ENCODE measurements around the gene AMOT. TPM values are rescaled to one million over a fixed set of nuclear protein-coding genes. Genes with fewer than 3 reads are reported as not detected.

The AMOT gene
- total and polyA plus RNA-seq, 10 of the 15 experiments (the other 5 are each of a cell fraction or from before 2014, with no cell fraction given), result 0.92 to 14.5 (median 2.9) TPM

DNA sequence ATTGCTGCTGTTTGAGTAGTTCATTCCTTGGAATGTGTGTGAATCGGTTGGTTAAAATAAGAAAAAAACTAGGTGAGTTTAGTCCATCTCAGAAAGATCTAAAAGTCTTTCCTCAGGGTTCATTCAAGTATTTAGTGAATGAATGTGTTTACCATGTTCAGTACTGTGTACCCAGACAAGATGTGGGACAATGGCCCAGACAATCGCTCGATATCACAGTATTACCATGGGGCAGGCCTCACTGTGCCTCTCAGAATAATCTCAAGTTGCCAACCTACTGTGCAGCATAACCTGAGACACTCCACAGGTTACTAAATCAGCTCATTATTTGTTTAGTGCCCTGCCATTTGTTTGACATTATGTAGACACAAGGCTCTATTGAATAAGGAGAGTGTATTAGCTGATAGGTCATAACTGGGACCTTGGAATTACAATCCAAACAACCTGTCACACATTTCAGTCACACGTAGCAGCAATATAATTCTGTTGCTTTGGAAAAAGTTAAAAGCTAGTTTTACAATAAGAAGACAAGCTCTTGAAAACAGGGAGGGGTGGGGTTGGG lies 24.9 kb upstream of the AMOT start:
- no peaks in the 10 kb centered on the region for H3K27me3 ChIP-seq (replicated peaks in 1 of 2; ENCODE audit: control insufficient read depth in 2 of 2, insufficient read depth in 2 of 2, low read length in 1 of 2)
- DNase-seq (ENCODE audit: low read depth, low spot score) (no peak), FAIRE-seq (no peak), ATAC-seq (no peak)
- BruUV-seq (replicated peaks), result no TSS peak
- H3K36me3 ChIP-seq (ENCODE audit: control insufficient read depth in 2 of 2, insufficient read depth in 2 of 2, low read length in 1 of 2), result no peaks in the 10 kb centered on the region
- POLR2A ChIA-PET, result no interaction called here
- SMC1A ChIA-PET (ENCODE audit: uncharacterized antibody, unreplicated experiment), result interaction anchor here (0.6 kb wide), 1 partner anchor 136 kb away, joined by 3 read pairs; no protein-coding TSS in a partner anchor
- H3K4me2 ChIP-seq (ENCODE audit: control insufficient read depth, insufficient read depth), result no peak overlapping the region
- no peak overlapping the region for H3K27ac ChIP-seq (ENCODE audit: control insufficient read depth, insufficient read depth)
- H4K20me1 ChIP-seq (ENCODE audit: control insufficient read depth, insufficient read depth), result no peaks in the 10 kb centered on the region
- no peaks in the 10 kb centered on the region for H3K4me1 ChIP-seq (ENCODE audit: control insufficient read depth, insufficient read depth, low read length)
- WGBS (ENCODE audit: insufficient coverage, insufficient replicate concordance, low lambda C conversion rate, missing lambda C conversion rate), result 50% methylated on average over 4 of the region's 4 CpGs
- no peak overlapping the region for H3K9ac ChIP-seq (ENCODE audit: control insufficient read depth, insufficient read depth, low read length)
- RAD21 ChIA-PET (ENCODE audit: unreplicated experiment), result no interaction called here
- in situ Hi-C loops (cut with MboI) (no loop called here), intact Hi-C loops (cut with micrococcal nuclease; ENCODE audit: unreplicated experiment) (no loop called here)
- TF ChIP-seq IRF4 (IDR thresholded peaks at IDR 0.05; ENCODE audit: low read depth, low read length), result no peak
- no peak for TF ChIP-seq ATF3 (IDR thresholded peaks at IDR 0.05; ENCODE audit: borderline replicate concordance, extremely low read depth, low read depth, low read length)
- TF ChIP-seq MEF2A (IDR thresholded peaks at IDR 0.05; ENCODE audit: insufficient read depth, low read depth, low read length), result no peak
- TF ChIP-seq, protein P1, sequence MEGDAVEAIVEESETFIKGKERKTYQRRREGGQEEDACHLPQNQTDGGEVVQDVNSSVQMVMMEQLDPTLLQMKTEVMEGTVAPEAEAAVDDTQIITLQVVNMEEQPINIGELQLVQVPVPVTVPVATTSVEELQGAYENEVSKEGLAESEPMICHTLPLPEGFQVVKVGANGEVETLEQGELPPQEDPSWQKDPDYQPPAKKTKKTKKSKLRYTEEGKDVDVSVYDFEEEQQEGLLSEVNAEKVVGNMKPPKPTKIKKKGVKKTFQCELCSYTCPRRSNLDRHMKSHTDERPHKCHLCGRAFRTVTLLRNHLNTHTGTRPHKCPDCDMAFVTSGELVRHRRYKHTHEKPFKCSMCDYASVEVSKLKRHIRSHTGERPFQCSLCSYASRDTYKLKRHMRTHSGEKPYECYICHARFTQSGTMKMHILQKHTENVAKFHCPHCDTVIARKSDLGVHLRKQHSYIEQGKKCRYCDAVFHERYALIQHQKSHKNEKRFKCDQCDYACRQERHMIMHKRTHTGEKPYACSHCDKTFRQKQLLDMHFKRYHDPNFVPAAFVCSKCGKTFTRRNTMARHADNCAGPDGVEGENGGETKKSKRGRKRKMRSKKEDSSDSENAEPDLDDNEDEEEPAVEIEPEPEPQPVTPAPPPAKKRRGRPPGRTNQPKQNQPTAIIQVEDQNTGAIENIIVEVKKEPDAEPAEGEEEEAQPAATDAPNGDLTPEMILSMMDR (IDR thresholded peaks at IDR 0.05 in 2 of 3, conservative IDR thresholded peaks at IDR 0.05 in 1 of 3; ENCODE audit: control insufficient read depth in 2 of 3, extremely low read depth in 1 of 3, insufficient read depth in 1 of 3, low read depth in 3 of 3, low read length in 3 of 3), result no peak
- TF ChIP-seq ESRRA (IDR thresholded peaks at IDR 0.05; ENCODE audit: low read length), result no peak
- TF ChIP-seq, protein P2, sequence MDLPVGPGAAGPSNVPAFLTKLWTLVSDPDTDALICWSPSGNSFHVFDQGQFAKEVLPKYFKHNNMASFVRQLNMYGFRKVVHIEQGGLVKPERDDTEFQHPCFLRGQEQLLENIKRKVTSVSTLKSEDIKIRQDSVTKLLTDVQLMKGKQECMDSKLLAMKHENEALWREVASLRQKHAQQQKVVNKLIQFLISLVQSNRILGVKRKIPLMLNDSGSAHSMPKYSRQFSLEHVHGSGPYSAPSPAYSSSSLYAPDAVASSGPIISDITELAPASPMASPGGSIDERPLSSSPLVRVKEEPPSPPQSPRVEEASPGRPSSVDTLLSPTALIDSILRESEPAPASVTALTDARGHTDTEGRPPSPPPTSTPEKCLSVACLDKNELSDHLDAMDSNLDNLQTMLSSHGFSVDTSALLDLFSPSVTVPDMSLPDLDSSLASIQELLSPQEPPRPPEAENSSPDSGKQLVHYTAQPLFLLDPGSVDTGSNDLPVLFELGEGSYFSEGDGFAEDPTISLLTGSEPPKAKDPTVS (IDR thresholded peaks at IDR 0.05; ENCODE audit: low read depth, low read length), result no peak
- TF ChIP-seq JUND (IDR thresholded peaks at IDR 0.05; ENCODE audit: low read depth, low read length), result no peak
- TF ChIP-seq DPF2 (IDR thresholded peaks at IDR 0.05), result no peak
- no peak for TF ChIP-seq ZNF207 (IDR thresholded peaks at IDR 0.05; ENCODE audit: borderline replicate concordance)
- TF ChIP-seq RFX5 (IDR thresholded peaks at IDR 0.05; ENCODE audit: low read depth, low read length), result no peak
- TF ChIP-seq BRCA1 (IDR thresholded peaks at IDR 0.05; ENCODE audit: low read depth, low read length), result no peak
- no peak for TF ChIP-seq RBBP5 (conservative IDR thresholded peaks at IDR 0.05)
- TF ChIP-seq KDM1A (IDR thresholded peaks at IDR 0.05; ENCODE audit: borderline replicate concordance), result no peak
- no peak for TF ChIP-seq GATAD2B (conservative IDR thresholded peaks at IDR 0.05; ENCODE audit: low read depth)
- no peak for TF ChIP-seq NFIC (IDR thresholded peaks at IDR 0.05; ENCODE audit: low read depth, low read length)
- TF ChIP-seq ZBTB11 (CRISPR knock-in tag; IDR thresholded peaks at IDR 0.05), result no peak
- H3K9me3 ChIP-seq (replicated peaks; ENCODE audit: control insufficient read depth, insufficient read depth, low read length), result no peaks in the 10 kb centered on the region
- CTCF ChIA-PET, result no interaction called here
- no peaks in the 10 kb centered on the region for H3K79me2 ChIP-seq (ENCODE audit: control insufficient read depth, insufficient read depth, low read length)
- no peak overlapping the region for H3K4me3 ChIP-seq
- no peak overlapping the region for H2AFZ ChIP-seq (ENCODE audit: control insufficient read depth, low read depth, low read length)
